K562 (cell line): ENCODE results near the gene E2F3. TPM values are rescaled to one million over a fixed set of nuclear protein-coding genes. Genes with fewer than 3 reads are reported as not detected.
A peak's percentile ranks its signal among the peaks of the same experiment; 100 is the strongest.

Experiments
- ATF7 ChIP-seq: fragments of 450-650 bp; IDR thresholded peaks from 2 replicates; pipeline ENCODE4 v1.7.1; 2014; ENCODE audit warnings: mild to moderate bottlenecking, moderate library complexity
- BRF1 ChIP-seq: IDR thresholded peaks from 3 replicates; pipeline ENCODE4 v1.6.1; 2011; ENCODE audit warnings: borderline replicate concordance, mild to moderate bottlenecking; ENCODE audit not compliant: insufficient read length; ENCODE audit errors: extremely low read depth
- FOXO4 ChIP-seq: fragments of 450-650 bp; formaldehyde crosslinking; IDR thresholded peaks from 2 replicates; pipeline ENCODE4 v1.4.0; 2020; ENCODE audit warnings: mild to moderate bottlenecking, moderate library complexity
- HMGN3 ChIP-seq: IDR thresholded peaks from 2 replicates; pipeline ENCODE4 v1.6.1; 2011; ENCODE audit warnings: borderline replicate concordance, low read depth, mild to moderate bottlenecking, mixed read lengths, low read length; ENCODE audit not compliant: insufficient read length; ENCODE audit errors: extremely low read depth
- NKRF ChIP-seq: fragments of 450-650 bp; IDR thresholded peaks from 2 replicates; pipeline ENCODE4 v1.6.1; 2016; ENCODE audit warnings: borderline replicate concordance
- NRF1 ChIP-seq, 2 experiments: fragments of 450-650 bp; IDR thresholded peaks in 1 of 2; conservative IDR thresholded peaks in 1 of 2; 2 replicates each; pipeline ENCODE4 v1.6.1; 2014; ENCODE audit warnings: mild to moderate bottlenecking in 2 of 2
- TEAD4 ChIP-seq, 2 experiments: sonication (generic) in 1 of 2; formaldehyde crosslinking in 1 of 2; IDR thresholded peaks; 2 replicates each; pipeline versions ENCODE4 v1.6.1 to v1.8.0; 2012 to 2022; ENCODE audit warnings: borderline replicate concordance in 1 of 2, inconsistent platforms in 1 of 2, low read length in 1 of 2, mild to moderate bottlenecking in 1 of 2, missing genetic modification reagents in 1 of 2
- THAP12 ChIP-seq: fragments of 250-450 bp; sonication (Bioruptor Pico); IDR thresholded peaks from 2 replicates; pipeline ENCODE4 v1.9.0; 2021; ENCODE audit warnings: mild to moderate bottlenecking, inconsistent platforms
- ZBTB11 ChIP-seq, 3 experiments: fragments of 200-800 bp in 1 of 3; fragments of 250-450 bp in 1 of 3; fragments of 450-650 bp in 1 of 3; sonication (Bioruptor Pico) in 1 of 3; sonication (Bioruptor generic) in 1 of 3; formaldehyde crosslinking in 1 of 3; IDR thresholded peaks; 2 replicates each; pipeline versions ENCODE4 v1.6.1 to v1.8.0; 2016 to 2022; ENCODE audit warnings: mild to moderate bottlenecking in 2 of 3, missing genetic modification characterization in 2 of 3, missing compliant biosample characterization in 1 of 3, moderate library complexity in 1 of 3
- ZBTB8A ChIP-seq: fragments of 450-650 bp; IDR thresholded peaks from 2 replicates; pipeline ENCODE4 v1.6.1; 2018; ENCODE audit warnings: mild to moderate bottlenecking, moderate library complexity; ENCODE audit not compliant: partially characterized antibody
- ZNF224 ChIP-seq: sonication (generic); formaldehyde crosslinking; IDR thresholded peaks from 2 replicates; pipeline ENCODE4 v1.8.0; 2022; ENCODE audit warnings: mild to moderate bottlenecking, missing genetic modification reagents
- ZNF384 ChIP-seq: IDR thresholded peaks from 2 replicates; pipeline ENCODE4 v1.6.1; 2012; ENCODE audit warnings: low read depth, low read length, improper control_type of control experiment
- ZNF408 ChIP-seq: fragments of 250-450 bp; sonication (Bioruptor Pico); IDR thresholded peaks from 2 replicates; pipeline ENCODE4 v1.4.0; 2020; ENCODE audit warnings: low read depth, mild to moderate bottlenecking, moderate library complexity
- ZNF766 ChIP-seq: fragments of 200-800 bp; sonication (Bioruptor generic); conservative IDR thresholded peaks from 2 replicates; pipeline ENCODE4 v1.6.1; 2016; ENCODE audit warnings: missing genetic modification characterization, missing compliant biosample characterization
- polyA plus RNA-seq, 8 experiments: library from polyadenylated mRNA; depleted of rRNA in 4 of 8; stranded (reverse) in 5 of 8; unstranded in 3 of 8; fragments of >200 nt; fragmentation: Nextera tagmentation in 2 of 8; fragmentation: Illumina TruSeq in 1 of 8; extraction: Ambion mirVana in 2 of 8; extraction: Trizol in 1 of 8; gene quantifications; 2 replicates each; pipeline versions ENCODE4 v1.2.1 to v1.2.3, GENCODE V29; 2011 to 2014; ENCODE audit warnings: inconsistent platforms in 1 of 8, missing spikeins in 1 of 8
- total RNA-seq, 7 experiments: library from RNA; depleted of rRNA in 6 of 7; stranded (reverse); fragments of >200 nt in 6 of 7; fragmentation: Illumina TruSeq in 2 of 7; extraction: Trizol in 2 of 7; gene quantifications; 2 replicates each; pipeline versions ENCODE4 v1.2.1 to v1.2.3, GENCODE V29; 2011 to 2021; ENCODE audit warnings: low replicate concordance in 1 of 7

E2F3 gene
- total and polyA plus RNA-seq, 9 of the 15 experiments (the other 6 are each of a cell fraction or from before 2014, with no cell fraction given), result 11.1 to 44.7 (median 27.2) TPM

GRCh38 chr6:20404641-20405032 lies 3.0 kb downstream of the E2F3 start (continued):
- TF ChIP-seq ZNF224 (CRISPR knock-in tag) (no peak), TEAD4 (IDR thresholded peaks at IDR 0.05; ENCODE audit: low read length) (peak; percentile 25), TEAD4 (CRISPR knock-in tag; IDR thresholded peaks at IDR 0.05; ENCODE audit: borderline replicate concordance) (no peak), FOXO4 (no peak; the same call in 1 of the 2 replicates), HMGN3 (no peak), NKRF (peak; percentile 4; the same call in 1 of the 2 replicates), ZNF766 (CRISPR knock-in tag) (peak; percentile 58; the same call in 1 of the 2 replicates), ZBTB11 (CRISPR knock-in tag; IDR thresholded peaks at IDR 0.05) (0 out of 6 replicates have a peak, but pooled peaks of 1 of the 3 experiments have one; percentile 37), THAP12 (CRISPR knock-in tag) (no peak), ZNF384 (no peak), ZNF408 (CRISPR knock-in tag) (no peak), ZBTB8A (no peak), NRF1 (conservative IDR thresholded peaks at IDR 0.05 in 1 of 2, IDR thresholded peaks at IDR 0.05 in 1 of 2) (peak; percentile 51 to 54; a peak in 3 of 4 replicates), BRF1 (no peak), ATF7 (0 out of 2 replicates have a peak, but pooled peaks have one; percentile 37)
